Right renal cortex interstitium (tissue), 3 donors: ENCODE results near the gene BEAN1. TPM values are rescaled to one million over a fixed set of nuclear protein-coding genes. Genes with fewer than 3 reads are reported as not detected.
"Not testable (repeated sequence)": the region's sequence is repeated elsewhere in the genome, so short reads cannot be mapped to it uniquely, and the experiment has no call there.

ENCODE experiments used
- DNase-seq, 3 donors: peaks; one replicate each; pipeline ENCODE4 v3.0.0-alpha.2; 2013; ENCODE audit warnings: low read depth in 3 of 3, low spot score in 2 of 3
- polyA plus RNA-seq, 3 donors: library from polyadenylated mRNA; unstranded; fragments of 120-200 nt; gene quantifications; one replicate each; pipeline ENCODE4 v1.2.1, GENCODE V29; 2013; ENCODE audit not compliant: insufficient read length in 3 of 3

Gene BEAN1
- polyA plus RNA-seq, 3 donors, result 0.93 to 1.2 (median 0.96) TPM

DNA sequence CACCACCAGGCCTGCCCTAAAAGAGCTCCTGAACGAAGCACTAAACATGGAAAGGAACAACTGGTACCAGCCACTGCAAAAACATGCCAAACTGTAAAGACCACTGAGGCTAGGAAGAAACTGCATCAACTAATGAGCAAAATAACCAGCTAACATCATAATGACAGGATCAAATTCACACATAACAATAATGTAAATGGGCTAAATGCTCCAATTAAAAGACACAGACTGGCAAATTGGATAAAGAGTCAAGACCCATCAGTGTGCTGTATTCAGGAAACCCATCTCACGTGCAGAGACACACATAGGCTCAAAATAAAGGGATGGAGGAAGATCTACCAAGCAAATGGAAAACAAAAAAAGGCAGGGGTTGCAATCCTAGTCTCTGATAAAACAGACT lies 70.8 kb downstream of the BEAN1 start:
- DNase-seq, result not testable (repeated sequence)

DNA sequence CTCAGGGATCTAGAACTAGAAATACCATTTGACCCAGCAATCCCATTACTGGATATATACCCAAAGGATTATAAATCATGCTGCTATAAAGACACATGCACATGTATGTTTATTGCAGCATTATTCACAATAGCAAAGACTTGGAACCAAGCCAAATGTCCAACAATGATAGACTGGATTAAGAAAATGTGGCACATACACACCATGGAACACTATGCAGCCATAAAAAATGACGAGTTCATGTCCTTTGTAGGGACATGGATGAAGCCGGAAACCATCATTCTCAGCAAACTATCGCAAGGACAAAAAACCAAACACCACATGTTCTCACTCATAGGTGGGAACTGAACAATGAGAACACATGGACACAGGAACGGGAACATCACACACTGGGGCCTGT lies 74.5 kb downstream of the BEAN1 start:
- DNase-seq, result not testable (repeated sequence)

GRCh38 chr16:66502020-66502913 lies 75.2 kb downstream of the BEAN1 start:
- DNase-seq, result no peak

DNA sequence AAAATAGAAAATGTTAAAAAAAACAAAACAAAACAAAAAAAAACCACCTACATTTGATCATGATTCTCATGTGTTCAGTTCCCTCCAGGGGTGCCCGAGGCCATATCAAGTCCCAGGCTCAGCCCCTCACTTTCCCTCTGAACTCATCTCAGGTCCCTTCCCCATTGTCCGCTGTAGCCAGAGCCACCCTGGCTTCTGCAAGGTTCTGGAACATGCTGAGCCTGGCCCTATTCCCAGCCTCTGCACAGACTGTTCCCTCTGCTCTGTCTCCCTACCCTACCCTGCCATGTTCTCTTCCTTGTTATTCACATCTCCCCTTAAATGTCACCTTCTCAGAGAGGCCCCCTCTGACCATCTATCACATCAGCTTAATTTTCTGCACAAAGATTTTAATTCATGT lies 75.9 kb downstream of the BEAN1 start:
- no peak for DNase-seq

- no peak for DNase-seq
Observed at GRCh38 chr16:66503612-66504011, 76.5 kb downstream of the BEAN1 start.

DNA sequence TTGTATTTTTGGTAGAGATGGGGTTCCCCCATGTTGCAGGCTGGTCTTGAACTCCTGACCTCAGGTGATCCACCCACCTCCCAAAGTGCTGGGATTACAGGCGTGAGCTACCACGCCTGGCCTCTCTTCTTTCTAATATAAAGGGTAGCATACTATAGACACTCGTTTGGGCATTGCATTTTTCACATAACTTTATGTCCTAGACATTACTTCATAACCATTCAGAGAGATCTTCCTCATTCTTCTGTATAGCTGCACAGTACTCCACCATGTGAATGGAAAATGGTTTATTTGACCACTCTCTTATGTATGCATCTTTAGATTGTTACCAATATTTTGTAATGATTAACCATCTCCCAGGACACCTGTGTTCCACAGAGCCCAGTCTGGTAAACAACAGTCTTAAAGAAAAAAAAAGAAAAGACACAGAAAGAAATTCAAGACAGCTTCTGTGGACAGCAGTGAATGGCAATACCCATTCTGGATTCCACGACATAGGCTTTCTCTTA lies 80.7 kb downstream of the BEAN1 start:
- DNase-seq, result no peak

DNA sequence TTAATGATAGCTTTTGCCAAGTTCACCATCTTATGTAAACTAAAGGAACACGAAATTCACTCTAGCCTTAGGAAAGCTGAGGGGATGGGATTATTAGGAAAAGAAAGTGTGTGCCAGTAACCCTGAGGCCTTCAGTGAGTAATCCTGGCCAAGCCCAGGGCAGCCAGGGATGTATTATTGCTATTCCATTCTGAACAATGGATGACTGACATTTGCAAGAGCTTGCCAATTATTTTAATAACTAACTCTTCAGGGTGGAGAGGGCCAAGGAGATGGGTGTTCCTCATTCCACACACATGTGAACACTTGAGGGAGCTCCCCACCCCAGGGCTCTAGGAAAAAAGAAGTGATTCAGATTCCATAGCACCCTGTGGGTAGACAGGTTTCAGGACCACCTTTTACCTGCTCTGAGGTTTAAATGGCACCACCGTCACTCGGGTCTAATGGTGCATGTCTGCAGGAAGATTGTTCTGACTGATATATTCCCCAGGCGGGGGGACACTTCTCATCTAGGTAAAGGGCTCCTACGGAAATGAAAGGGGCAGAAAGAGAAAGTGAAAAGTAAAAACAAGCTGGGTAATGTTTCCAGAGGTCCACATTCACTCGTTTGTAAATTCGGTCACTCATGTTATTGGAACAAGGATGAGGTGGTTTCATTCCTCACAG lies 81.3 kb downstream of the BEAN1 start:
- DNase-seq, result no peak

- DNase-seq, result no peak
Observed at GRCh38 chr16:66508914-66509496, 81.9 kb downstream of the BEAN1 start.

GRCh38 chr16:66509576-66509975 lies 82.5 kb downstream of the BEAN1 start:
- DNase-seq, result no peak

- no peak for DNase-seq
Observed at GRCh38 chr16:66510298-66510697, 83.2 kb downstream of the BEAN1 start.

GRCh38 chr16:66510711-66511601 lies 83.9 kb downstream of the BEAN1 start:
- DNase-seq, result no peak

GRCh38 chr16:66511602-66512271 lies 84.6 kb downstream of the BEAN1 start:
- no peak for DNase-seq

DNA sequence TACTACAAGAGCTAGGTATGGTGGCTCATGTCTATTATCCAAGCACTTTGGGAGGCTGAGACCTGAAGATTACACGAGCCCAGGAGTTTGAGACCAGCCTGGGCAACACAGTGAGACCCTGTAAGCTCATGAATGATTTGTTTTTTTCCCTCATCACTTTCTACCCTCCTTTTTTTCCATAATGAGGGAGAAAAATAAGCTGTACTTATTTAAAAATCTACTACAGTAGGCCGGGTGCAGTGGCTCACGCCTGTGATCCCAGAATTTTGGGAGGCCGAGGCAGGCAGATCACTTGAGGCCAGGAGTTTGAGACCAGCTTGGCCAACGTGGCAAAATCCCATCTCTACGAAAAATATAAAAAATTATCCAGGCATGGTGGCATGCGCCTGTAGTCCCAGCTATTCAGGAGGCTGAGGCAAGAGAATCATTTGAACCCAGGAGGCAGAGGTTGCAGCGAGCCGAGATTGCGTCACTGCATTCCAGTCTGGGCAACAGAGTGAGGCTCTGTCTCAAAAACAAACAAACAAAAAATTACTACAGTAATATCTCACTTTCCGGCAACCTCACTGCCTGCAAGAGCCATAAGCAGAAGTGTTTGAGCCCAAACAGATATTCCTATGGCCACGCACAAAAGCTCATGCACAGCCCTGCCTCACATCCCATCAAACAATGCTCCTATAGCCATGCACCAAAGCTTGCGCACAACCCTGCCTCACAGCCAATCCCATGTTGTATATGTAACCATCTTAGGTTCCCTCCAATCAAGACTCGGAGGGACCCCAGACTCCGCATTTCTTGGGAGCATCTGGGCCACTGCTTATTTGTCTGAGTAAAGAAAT lies 85.4 kb downstream of the BEAN1 start:
- DNase-seq, result no peak

- no peak for DNase-seq
Observed at GRCh38 chr16:66513111-66513723, 86.1 kb downstream of the BEAN1 start.

- not testable (repeated sequence) for DNase-seq
Observed at GRCh38 chr16:66514391-66514790, 87.3 kb downstream of the BEAN1 start.

DNA sequence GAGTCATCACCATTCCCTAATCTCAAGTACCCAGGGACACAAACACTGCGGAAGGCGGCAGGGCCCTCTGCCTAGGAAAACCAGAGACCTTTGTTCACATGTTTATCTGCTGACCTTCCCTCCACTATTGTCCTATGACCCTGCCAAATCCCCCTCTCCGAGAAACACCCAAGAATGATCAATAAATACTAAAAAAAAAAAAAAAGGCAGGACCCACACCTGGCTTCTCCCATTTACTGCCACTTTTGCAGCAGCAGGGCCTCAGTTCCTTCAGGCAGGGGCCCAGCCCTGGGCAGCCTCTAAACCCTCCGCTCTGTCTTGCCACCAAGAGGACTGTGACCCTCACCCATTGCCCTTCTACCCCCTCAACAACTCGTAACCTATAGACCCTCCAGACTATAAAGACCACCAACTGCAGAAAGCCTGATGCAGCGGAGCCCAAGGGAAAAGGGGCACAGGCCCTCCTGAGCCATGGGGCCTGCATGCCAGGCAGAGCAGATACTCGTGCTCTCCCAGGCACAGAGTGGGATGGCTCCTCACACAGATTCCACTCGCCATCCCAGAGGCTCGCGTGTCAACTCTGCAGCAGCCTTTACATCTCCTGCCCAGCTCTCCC lies 88.0 kb downstream of the BEAN1 start:
- not testable (repeated sequence) for DNase-seq

DNA sequence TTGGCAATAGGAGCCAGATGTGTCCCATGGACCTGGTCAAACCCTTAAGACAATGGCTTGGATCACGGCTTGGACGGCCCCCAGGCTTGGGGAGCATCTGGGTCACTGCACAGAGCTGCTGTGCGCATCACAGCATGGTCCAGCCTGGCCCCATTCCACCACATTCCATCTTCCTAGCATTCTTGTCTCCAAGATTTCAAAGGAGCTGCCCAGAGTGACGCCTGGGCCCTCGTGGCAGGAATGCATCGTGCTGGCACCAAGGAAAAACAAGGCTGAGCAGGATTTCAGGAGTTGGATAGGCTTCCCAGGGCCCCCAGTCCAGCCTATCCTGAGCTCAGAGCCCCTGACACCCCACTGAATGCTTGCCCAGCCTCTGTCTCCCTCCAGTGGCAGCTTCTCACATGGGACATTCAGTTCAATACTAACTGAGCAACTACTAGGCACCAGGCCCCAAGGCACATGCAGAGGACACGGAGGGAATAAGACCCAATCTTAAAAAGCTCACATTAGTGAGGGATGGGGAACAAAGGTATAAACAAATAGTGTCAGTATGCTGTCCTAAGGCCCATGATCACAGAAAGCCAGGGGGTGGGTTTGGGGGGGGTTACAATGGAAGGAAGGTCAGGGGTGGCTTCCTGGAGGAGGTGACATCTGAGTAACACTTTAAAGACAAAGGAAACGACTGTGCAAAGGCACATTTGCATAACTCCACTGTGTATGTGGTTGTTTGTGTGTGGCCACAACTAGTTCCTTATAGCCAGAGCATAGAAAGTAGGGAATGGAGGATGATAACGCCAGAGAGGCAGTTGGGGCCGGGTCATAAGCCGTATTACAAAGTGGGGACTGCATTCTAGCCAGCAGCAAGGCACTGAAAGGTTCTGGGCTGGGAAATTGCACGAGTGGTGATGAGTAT lies 88.8 kb downstream of the BEAN1 start:
- DNase-seq, result no peak
